ENCODE measurements around the gene CSNK1E.

CSNK1E gene

DNA sequence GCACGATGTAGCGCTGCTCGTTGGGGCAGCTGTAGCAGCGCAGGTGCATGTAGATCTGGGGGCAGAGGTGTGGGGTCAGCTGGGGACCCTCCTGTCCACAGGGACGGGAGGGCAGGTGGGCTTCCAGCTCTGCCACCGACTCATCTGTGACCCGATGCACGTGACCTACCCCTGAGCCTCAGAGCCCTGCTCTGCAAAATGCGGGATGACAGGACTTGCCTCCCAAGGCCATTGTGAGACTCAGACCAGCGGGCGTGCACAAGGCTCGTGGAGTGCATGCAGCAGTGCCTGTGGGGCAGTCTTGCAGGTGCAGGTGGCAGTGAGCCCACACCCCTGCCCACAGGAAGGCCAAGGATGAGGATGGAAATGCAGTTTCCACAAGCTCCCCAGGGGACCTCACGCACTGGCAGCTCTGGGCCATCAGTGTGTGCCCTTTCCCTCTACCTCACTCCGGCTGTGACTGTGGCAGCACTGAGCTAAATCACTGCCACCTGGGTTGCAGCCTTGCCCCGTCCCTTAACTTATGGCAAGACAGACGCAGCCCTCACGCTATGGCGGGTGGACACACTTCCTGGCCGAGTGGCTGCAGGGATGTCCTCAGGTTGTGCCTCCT, 71.1 kb downstream of the CSNK1E start:
- DNase-seq: no peak

DNA sequence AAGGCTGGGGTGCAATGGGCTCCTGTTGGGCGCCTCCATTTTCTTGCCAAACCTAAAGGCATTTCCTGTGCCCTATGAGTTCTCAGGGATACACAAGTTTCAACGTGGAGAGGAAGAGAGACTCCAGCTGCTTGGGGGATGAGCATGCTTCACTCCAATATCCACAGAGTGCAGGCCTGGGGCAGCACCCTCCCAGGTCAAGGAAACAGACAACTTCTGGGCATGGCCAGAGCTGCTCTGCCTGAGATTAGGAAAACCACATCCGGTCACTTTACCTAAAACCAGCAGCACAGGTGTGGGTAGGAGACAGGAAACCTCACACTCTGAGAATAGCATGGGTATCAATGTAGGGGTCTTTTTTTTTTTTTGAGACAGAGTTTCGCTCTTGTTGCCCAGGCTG, 73.1 kb downstream of the CSNK1E start:
- DNase-seq: no peak

DNA sequence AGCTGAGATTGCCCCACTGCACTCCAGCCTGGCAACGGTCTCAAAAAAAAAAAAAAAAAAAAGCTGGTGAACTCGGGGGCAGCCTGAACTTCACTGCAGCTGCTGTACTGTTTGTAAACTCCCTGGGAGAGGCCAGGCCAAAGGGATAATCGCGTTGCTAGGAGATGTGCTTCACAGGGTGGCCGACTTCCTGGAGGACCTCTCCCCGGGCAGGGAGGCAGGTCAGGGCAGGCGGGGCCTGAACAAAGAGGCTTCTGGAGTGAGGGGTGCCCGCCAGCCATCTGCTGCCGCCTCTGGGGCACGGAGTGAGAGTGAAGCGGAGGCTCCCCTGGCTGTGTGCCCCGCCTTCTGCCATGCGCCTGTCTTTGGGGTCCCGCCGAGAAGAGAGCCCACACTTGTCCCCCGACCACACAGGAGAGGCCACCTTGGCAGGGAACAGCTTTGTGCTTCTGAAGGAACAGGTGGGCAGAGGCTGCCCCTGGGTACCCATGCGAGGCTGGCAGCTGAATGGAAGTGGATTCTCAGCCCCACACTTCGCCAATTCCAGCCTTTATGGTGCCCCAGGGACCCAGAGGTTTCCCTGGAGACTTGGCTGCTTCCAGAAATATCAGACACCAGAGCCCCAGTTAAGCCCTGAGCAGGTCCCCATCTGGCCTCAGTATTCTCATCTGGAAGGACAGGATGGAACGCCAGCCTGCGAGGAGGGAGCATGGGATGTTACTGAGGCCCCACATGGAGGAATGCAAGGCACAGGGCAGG, 74.0 kb downstream of the CSNK1E start:
- peak in 1 of 2 experiments; percentile 23 for DNase-seq

DNA sequence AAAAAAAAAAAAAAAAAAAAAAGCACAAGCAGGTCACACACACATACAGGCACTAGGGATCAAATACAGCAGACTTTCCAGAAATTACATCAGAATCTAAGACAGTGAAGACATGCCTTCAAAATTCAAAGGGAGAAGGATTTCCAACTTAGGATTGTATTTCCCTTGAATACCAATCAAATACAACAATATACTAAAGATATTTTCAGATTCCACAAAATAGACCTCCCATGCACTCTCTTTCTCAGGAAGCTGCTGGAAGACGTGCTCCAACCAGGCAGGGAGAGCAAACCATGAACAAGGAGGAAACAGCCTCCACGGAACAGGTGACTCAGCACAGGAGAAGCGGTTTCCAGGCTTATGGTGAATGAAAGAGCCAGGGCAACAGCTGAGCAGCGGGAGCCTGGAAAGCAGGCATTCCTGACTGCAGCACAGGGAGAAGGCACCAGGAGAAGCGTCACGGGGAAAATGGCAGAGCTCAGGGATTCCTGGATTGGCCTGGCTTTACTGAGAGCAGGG, 76.4 kb downstream of the CSNK1E start:
- DNase-seq: peak in 1 of 2 experiments; percentile 6

Data from NCI-H1930 (cell line).